ENCODE data around the gene TIMM8A. TPM values are rescaled to one million over a fixed set of nuclear protein-coding genes. Genes with fewer than 3 reads are reported as not detected.

Gene TIMM8A
- total and polyA plus RNA-seq, 8 donors, result 10.2 to 16.5 (median 15.1) TPM

GRCh38 chrX:101360390-101360789 is 11.8 kb upstream of the TIMM8A start:
- Histone ChIP-seq H3K27me3 (no peaks in the 10 kb centered on the region), H3K9me3 (no peaks in the 10 kb centered on the region), H3K4me3 (no peak overlapping the region), H3K36me3 (peaks cover 0 to 18% of the 10 kb centered on the region in 2 donors), H3K4me1 (no peaks in the 10 kb centered on the region), H3K27ac (no peak overlapping the region)
- DNase-seq (no peak), ATAC-seq (no peak)
- TF ChIP-seq, protein P1, sequence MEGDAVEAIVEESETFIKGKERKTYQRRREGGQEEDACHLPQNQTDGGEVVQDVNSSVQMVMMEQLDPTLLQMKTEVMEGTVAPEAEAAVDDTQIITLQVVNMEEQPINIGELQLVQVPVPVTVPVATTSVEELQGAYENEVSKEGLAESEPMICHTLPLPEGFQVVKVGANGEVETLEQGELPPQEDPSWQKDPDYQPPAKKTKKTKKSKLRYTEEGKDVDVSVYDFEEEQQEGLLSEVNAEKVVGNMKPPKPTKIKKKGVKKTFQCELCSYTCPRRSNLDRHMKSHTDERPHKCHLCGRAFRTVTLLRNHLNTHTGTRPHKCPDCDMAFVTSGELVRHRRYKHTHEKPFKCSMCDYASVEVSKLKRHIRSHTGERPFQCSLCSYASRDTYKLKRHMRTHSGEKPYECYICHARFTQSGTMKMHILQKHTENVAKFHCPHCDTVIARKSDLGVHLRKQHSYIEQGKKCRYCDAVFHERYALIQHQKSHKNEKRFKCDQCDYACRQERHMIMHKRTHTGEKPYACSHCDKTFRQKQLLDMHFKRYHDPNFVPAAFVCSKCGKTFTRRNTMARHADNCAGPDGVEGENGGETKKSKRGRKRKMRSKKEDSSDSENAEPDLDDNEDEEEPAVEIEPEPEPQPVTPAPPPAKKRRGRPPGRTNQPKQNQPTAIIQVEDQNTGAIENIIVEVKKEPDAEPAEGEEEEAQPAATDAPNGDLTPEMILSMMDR (IDR thresholded peaks at IDR 0.05), result no peak
- intact Hi-C loops (cut with DNase I), result no loop called here

DNA sequence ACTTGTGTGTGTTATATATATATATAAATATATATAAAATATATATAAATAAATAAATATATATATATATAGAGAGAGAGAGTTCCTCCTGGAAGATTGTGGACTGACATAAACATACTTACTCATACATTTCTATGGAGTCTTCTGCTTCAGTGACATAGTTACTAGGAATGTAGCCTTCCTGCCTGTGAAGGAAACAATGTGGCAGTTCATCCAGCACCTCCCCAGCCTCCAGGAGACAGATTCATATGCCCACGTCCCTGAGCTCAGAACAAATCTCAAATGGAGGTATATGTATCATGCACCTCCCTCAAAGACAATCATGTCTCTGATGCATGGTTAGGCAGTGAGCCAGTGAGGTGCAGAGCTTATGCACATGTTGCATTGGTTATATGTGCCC is 11.4 kb upstream of the TIMM8A start:
- intact Hi-C loops (cut with DNase I), result no loop called here
- no peak overlapping the region for H3K4me3 ChIP-seq
- no peaks in the 10 kb centered on the region for H3K9me3 ChIP-seq
- H3K27me3 ChIP-seq, result no peaks in the 10 kb centered on the region
- ATAC-seq, result no peak
- peaks cover 0 to 18% of the 10 kb centered on the region in 2 donors for H3K36me3 ChIP-seq
- DNase-seq, result no peak
- TF ChIP-seq, protein P1 (IDR thresholded peaks at IDR 0.05), result no peak
- H3K4me1 ChIP-seq, result no peaks in the 10 kb centered on the region
- H3K27ac ChIP-seq, result no peak overlapping the region

GRCh38 chrX:101357166-101357795 is 8.7 kb upstream of the TIMM8A start:
- Histone ChIP-seq H3K27me3 (no peaks in the 10 kb centered on the region), H3K27ac (no peak overlapping the region), H3K36me3 (peaks cover 0 to 25% of the 10 kb centered on the region in 2 donors), H3K9me3 (no peaks in the 10 kb centered on the region), H3K4me1 (no peaks in the 10 kb centered on the region), H3K4me3 (no peak overlapping the region)
- intact Hi-C loops (cut with DNase I), result no loop called here
- DNase-seq (no peak), ATAC-seq (no peak)
- TF ChIP-seq, protein P1 (IDR thresholded peaks at IDR 0.05), result no peak

- Histone ChIP-seq H3K27me3 (no peaks in the 10 kb centered on the region), H3K9me3 (no peaks in the 10 kb centered on the region), H3K36me3 (peaks cover 0 to 18% of the 10 kb centered on the region in 2 donors), H3K4me3 (peak overlapping the region; percentile 42 to 54), H3K27ac (peak overlapping the region in 1 of 2 donors; percentile 81), H3K4me1 (peaks cover 0 to 2% of the 10 kb centered on the region in 2 donors)
- TF ChIP-seq, protein P1 (IDR thresholded peaks at IDR 0.05), result no peak
- intact Hi-C loops (cut with DNase I), result no loop called here
- no peak for ATAC-seq
- DNase-seq, result no peak
Measured at GRCh38 chrX:101349193-101349562, 636 bp upstream of the TIMM8A start.

GRCh38 chrX:101347859-101348451 is 587 bp downstream of the TIMM8A start:
- Histone ChIP-seq H3K9me3 (no peaks in the 10 kb centered on the region), H3K27me3 (no peaks in the 10 kb centered on the region), H3K4me3 (peak overlapping the region; percentile 42 to 54), H3K36me3 (peaks cover 0 to 17% of the 10 kb centered on the region in 2 donors), H3K27ac (peak overlapping the region in 1 of 2 donors; percentile 81), H3K4me1 (peaks cover 0 to 2% of the 10 kb centered on the region in 2 donors)
- intact Hi-C loops (cut with DNase I), result no loop called here
- peak; percentile 29 for ATAC-seq
- TF ChIP-seq, protein P1 (IDR thresholded peaks at IDR 0.05), result no peak
- DNase-seq, result no peak

Data from left lung (tissue), 10 donors.